Measurements from ENCODE around the gene SGMS1.

SGMS1 gene

DNA sequence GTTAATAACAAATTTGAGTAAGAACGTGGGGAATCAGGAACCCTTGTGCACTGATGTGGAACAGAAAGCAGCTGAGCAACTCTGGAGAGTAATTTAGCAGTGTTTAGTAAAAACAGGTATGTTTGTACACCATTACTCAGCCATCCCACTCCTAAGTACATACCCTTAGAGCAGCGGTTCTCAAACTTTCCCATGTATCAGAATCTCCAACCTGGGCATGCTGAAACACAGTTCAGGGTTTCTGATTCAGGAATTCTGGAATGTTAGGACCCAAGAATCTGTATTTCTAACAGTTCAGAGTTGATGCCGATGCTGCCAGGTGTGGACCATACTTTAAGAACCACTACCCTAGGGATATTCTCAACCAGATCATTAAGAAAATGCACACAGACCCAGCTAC lies 5.1 kb downstream of the SGMS1 start:
- no peak for DNase-seq (ENCODE audit: low spot score)
- in situ Hi-C loops (cut with MboI; ENCODE audit: low pct_unique_long_range_greater_than_20kb, low sequenced_read_pairs, unreplicated experiment) = no loop called here
- TF ChIP-seq, protein P1, sequence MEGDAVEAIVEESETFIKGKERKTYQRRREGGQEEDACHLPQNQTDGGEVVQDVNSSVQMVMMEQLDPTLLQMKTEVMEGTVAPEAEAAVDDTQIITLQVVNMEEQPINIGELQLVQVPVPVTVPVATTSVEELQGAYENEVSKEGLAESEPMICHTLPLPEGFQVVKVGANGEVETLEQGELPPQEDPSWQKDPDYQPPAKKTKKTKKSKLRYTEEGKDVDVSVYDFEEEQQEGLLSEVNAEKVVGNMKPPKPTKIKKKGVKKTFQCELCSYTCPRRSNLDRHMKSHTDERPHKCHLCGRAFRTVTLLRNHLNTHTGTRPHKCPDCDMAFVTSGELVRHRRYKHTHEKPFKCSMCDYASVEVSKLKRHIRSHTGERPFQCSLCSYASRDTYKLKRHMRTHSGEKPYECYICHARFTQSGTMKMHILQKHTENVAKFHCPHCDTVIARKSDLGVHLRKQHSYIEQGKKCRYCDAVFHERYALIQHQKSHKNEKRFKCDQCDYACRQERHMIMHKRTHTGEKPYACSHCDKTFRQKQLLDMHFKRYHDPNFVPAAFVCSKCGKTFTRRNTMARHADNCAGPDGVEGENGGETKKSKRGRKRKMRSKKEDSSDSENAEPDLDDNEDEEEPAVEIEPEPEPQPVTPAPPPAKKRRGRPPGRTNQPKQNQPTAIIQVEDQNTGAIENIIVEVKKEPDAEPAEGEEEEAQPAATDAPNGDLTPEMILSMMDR (IDR thresholded peaks at IDR 0.05; ENCODE audit: extremely low read depth, insufficient read depth, missing control alignments) = no peak

DNA sequence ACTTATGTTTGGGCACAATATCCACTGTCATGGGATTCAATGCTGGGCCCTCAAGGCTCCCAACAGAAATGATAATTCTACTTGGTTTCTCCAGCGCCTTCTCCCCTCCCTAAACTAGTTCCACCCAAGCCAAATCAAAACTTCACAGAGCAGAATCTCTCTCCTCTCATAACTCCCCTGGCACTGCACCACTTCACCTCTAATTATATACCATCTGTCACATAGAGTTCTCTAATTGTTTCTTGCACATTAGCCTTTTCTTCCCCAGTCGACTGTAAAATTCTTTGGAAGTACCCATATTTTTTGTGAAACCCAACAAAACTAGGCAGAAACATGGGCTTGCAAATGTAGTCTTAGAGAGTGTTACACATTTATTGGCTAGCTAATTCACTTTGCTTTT lies 8.1 kb downstream of the SGMS1 start:
- TF ChIP-seq, protein P1 (IDR thresholded peaks at IDR 0.05; ENCODE audit: extremely low read depth, insufficient read depth, missing control alignments) = no peak
- DNase-seq (ENCODE audit: low spot score) = no peak
- in situ Hi-C loops (cut with MboI; ENCODE audit: low pct_unique_long_range_greater_than_20kb, low sequenced_read_pairs, unreplicated experiment) = no loop called here

DNA sequence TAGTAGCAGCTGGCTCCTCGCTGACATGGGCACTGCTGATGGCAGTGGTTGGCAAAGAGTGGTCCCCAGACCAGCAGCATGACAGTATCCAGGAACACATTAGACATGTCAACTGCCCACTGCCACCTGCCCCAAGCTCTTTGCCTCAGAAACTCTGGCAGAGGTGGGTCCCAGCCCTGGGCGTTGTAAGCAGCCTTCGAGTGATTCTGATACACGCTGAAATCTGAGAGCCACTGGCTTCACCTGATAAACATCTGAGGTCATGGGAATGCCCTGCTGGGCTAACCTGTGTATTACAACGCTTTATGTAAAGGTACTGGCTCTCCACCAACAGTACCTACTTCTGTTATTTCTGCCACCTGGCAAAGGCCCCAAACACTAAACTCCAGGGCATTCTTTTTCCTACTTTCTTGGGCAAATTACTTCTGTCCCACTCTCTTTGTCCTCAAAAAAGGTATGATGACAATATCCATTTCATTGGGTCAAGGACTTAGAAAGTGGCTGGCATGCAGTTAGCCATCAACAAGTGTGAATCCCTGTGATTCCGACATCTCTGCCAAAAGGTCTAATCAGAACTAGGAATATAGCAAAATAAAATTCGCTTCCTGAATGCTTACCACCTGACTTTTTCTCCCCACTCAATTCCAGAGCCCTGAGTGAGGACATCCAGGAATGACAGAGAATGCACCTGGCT lies 9.2 kb downstream of the SGMS1 start:
- in situ Hi-C loops (cut with MboI; ENCODE audit: low pct_unique_long_range_greater_than_20kb, low sequenced_read_pairs, unreplicated experiment) = no loop called here
- DNase-seq (ENCODE audit: low spot score) = peak; percentile 28
- TF ChIP-seq, protein P1 (IDR thresholded peaks at IDR 0.05; ENCODE audit: extremely low read depth, insufficient read depth, missing control alignments) = peak; percentile 41

DNA sequence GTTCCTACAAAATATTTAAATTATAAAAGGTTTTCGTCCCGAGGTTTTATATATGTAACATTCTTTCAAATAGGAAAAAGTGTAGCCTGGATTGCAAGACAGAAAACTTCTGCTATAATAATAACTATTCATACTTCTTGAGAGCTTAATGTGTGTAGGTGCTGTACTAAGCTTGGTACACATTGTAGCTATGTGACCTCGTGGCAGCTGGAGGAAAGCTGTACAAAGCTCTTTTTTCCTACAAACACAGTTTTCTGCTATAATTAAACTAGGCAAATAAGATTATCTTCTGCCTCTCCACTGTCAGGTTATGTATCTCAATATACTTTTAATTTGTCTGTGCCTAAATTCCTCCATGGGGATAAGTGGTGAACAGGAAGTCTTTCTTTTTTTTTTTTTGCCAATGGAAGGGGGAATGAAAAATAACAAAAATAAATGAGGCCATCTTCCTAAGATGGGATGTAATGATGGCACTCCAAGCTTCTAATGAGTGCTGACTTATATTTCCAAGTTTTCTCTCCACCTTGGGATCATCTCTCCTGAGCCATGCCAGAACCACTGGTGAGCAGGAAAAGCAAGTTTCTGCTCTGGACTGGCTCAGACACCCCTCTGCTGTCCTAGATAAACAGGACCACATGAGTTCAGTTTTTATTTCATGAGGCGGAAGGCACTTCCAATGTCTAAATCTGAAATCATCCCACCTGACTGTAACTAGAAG lies 9.9 kb downstream of the SGMS1 start:
- TF ChIP-seq, protein P1 (IDR thresholded peaks at IDR 0.05; ENCODE audit: extremely low read depth, insufficient read depth, missing control alignments) = no peak
- in situ Hi-C loops (cut with MboI; ENCODE audit: low pct_unique_long_range_greater_than_20kb, low sequenced_read_pairs, unreplicated experiment) = no loop called here
- DNase-seq (ENCODE audit: low spot score) = no peak

DNA sequence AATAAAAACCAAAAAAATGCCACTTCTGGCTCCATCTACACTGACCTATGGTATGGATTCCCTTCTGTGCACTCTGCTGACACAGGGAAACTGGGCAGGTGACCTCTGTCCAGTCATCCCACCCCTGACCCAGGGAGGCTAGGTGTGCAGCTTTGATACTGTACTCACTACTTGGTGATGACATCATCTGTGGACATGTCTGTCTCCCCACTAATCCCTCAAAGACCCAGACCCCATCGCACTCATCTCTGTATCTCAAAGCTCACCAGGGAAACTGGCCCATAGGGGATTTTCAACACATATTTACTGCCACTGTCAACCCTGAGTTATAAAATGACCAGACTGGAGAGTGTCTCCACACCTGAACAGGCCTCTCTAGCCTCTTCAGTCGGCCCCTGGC lies 10.6 kb downstream of the SGMS1 start:
- in situ Hi-C loops (cut with MboI; ENCODE audit: low pct_unique_long_range_greater_than_20kb, low sequenced_read_pairs, unreplicated experiment) = no loop called here
- TF ChIP-seq, protein P1 (IDR thresholded peaks at IDR 0.05; ENCODE audit: extremely low read depth, insufficient read depth, missing control alignments) = no peak
- peak; percentile 31 for DNase-seq (ENCODE audit: low spot score)

DNA sequence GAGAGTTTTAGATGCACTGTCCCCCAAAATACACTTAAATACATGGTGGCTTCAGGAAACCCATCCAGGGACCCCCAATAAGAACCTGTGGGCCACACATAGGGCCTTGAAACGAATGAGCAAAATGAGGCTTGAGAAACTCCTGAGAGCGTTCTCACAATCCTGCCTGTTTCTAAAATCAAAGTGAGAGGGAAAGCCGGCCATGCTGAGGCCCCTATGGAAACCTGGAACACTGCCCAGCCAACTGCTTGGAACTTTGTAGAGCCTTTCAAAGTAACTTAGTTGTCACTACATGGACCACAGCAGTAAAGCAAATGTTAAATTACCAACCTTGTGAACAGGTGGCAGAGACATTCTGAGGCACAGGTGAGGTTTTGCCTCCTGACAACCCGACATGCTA lies 13.4 kb downstream of the SGMS1 start:
- in situ Hi-C loops (cut with MboI; ENCODE audit: low pct_unique_long_range_greater_than_20kb, low sequenced_read_pairs, unreplicated experiment) = no loop called here
- TF ChIP-seq, protein P1 (IDR thresholded peaks at IDR 0.05; ENCODE audit: extremely low read depth, insufficient read depth, missing control alignments) = no peak

More for the DNA sequence above, 13.4 kb downstream of the SGMS1 start:
- no peak for DNase-seq (ENCODE audit: low spot score)

Measured in GM13977 (cell line).